ENCODE results near the gene PADI2. TPM values are rescaled to one million over a fixed set of nuclear protein-coding genes. Genes with fewer than 3 reads are reported as not detected.

PADI2 gene
- total RNA-seq, 2 experiments from 2014 or later, result 0.08 TPM; not detected in 1

DNA sequence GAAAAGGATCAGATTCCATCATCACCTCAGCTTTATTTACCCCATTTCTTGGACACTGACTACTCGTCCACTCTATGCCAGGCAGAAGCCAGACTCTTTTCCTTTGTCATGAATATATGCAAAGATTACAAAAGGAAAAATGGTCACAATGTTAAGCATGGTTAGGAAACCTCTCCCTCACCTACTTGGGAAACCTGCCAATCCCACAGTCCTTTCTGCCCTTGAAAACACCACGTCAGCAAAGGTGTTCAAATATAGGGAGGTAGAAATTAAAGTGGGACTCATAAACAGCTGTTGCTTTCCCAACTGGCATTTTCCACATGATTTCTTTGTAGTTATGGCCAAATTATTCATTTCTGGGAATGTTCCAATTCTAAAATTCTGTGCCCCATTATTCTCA lies 91.4 kb downstream of the PADI2 start:
- DNase-seq (ENCODE audit: low spot score), result no peak
- no peaks in the 10 kb centered on the region for H3K9me3 ChIP-seq (ENCODE audit: low read length)
- H3K79me2 ChIP-seq (ENCODE audit: insufficient read depth, low read depth, low read length), result no peaks in the 10 kb centered on the region
- H3K4me3 ChIP-seq (ENCODE audit: low read depth, low read length, poor library complexity, severe bottlenecking), result no peak overlapping the region
- H3K9me2 ChIP-seq (ENCODE audit: insufficient read depth, low read length), result no peaks in the 10 kb centered on the region
- no peak overlapping the region for H3K4me2 ChIP-seq (ENCODE audit: low read length)
- peaks cover 94% of the 10 kb centered on the region for H3K36me3 ChIP-seq (ENCODE audit: insufficient read depth, low read length)
- TF ChIP-seq CTCF (conservative IDR thresholded peaks at IDR 0.05; ENCODE audit: low read length), result no peak
- TF ChIP-seq EZH2phosphoT487 (IDR thresholded peaks at IDR 0.05; ENCODE audit: borderline replicate concordance, low read depth, low read length), result no peak
- H4K20me1 ChIP-seq (ENCODE audit: insufficient read depth, low read length), result no peaks in the 10 kb centered on the region
- no peak overlapping the region for H3K27ac ChIP-seq (ENCODE audit: low read depth, low read length, poor library complexity, severe bottlenecking)
- ChIA-PET POLR2A (no interaction called here), CTCF (ENCODE audit: unreplicated experiment) (no interaction called here)
- BruUV-seq (replicated peaks), result no TSS peak
- no peaks in the 10 kb centered on the region for H3K4me1 ChIP-seq (ENCODE audit: insufficient read depth, low read length, poor library complexity, severe bottlenecking)
- intact Hi-C loops (cut with micrococcal nuclease; ENCODE audit: unreplicated experiment), result no loop called here
- no peak overlapping the region for H2AFZ ChIP-seq (ENCODE audit: low read length)

DNA sequence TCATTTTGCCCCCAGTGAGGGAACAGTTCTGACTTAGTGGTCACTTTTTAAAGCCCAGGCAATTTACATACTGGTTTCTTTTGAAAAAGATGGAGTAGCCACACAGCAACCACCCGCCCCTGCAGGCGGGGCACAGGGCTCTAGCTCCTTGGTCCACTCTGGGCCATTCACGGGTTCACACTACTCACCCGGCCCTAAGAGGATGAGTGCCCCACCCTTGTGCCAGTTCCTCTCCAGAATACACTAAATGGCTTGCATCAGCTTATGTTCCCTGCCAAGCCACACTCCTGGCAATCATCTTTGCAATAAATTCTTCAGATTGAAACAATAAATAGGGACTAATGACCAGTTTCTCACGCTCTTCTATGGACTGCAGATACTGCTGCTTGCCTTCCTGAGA lies 91.8 kb downstream of the PADI2 start:
- Histone ChIP-seq H3K36me3 (ENCODE audit: insufficient read depth, low read length) (peaks cover 94% of the 10 kb centered on the region), H4K20me1 (ENCODE audit: insufficient read depth, low read length) (no peaks in the 10 kb centered on the region)

DNA sequence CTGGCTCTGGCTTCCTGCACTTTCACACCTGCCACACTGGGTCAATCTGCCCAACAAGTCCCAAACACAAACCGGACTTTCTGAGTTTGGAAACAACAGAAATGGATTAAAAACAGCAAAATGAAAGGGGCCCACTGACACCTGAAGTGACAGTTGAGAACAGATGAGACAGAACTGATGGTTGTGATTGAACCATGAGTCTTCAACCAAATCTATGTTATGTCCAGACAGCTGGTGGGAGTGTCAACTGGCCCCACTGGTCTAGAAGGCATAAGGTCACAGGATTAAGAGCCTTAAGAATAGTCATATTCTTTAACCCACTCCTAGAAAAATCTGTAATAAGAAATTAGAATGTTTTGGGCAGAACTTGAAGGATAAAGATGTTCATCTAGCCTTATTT lies 94.5 kb downstream of the PADI2 start:
- CTCF ChIA-PET (ENCODE audit: unreplicated experiment), result no interaction called here
- no peaks in the 10 kb centered on the region for H3K9me3 ChIP-seq (ENCODE audit: low read length)
- H2AFZ ChIP-seq (ENCODE audit: low read length), result no peak overlapping the region
- BruUV-seq (replicated peaks), result no TSS peak
- H3K4me3 ChIP-seq (ENCODE audit: low read depth, low read length, poor library complexity, severe bottlenecking), result no peak overlapping the region
- DNase-seq (ENCODE audit: low spot score), result no peak
- TF ChIP-seq CTCF (conservative IDR thresholded peaks at IDR 0.05; ENCODE audit: low read length), result no peak
- no peak for TF ChIP-seq EZH2phosphoT487 (IDR thresholded peaks at IDR 0.05; ENCODE audit: borderline replicate concordance, low read depth, low read length)
- POLR2A ChIA-PET, result interaction anchor here (0.6 kb wide), 1 partner anchor 333 kb away, joined by 3 read pairs; no protein-coding TSS in a partner anchor
- intact Hi-C loops (cut with micrococcal nuclease; ENCODE audit: unreplicated experiment), result no loop called here
- no peaks in the 10 kb centered on the region for H3K4me1 ChIP-seq (ENCODE audit: insufficient read depth, low read length, poor library complexity, severe bottlenecking)
- no peak overlapping the region for H3K4me2 ChIP-seq (ENCODE audit: low read length)
- H3K36me3 ChIP-seq (ENCODE audit: insufficient read depth, low read length), result peaks cover 97% of the 10 kb centered on the region
- H3K9me2 ChIP-seq (ENCODE audit: insufficient read depth, low read length), result no peaks in the 10 kb centered on the region
- no peak overlapping the region for H3K27ac ChIP-seq (ENCODE audit: low read depth, low read length, poor library complexity, severe bottlenecking)
- no peaks in the 10 kb centered on the region for H3K79me2 ChIP-seq (ENCODE audit: insufficient read depth, low read depth, low read length)
- H4K20me1 ChIP-seq (ENCODE audit: insufficient read depth, low read length), result no peaks in the 10 kb centered on the region

More for the DNA sequence above, 91.8 kb downstream of the PADI2 start:
- no TSS peak for BruUV-seq (replicated peaks)
- Histone ChIP-seq H3K27ac (ENCODE audit: low read depth, low read length, poor library complexity, severe bottlenecking) (no peak overlapping the region), H3K4me1 (ENCODE audit: insufficient read depth, low read length, poor library complexity, severe bottlenecking) (no peaks in the 10 kb centered on the region), H3K9me3 (ENCODE audit: low read length) (no peaks in the 10 kb centered on the region), H3K4me3 (ENCODE audit: low read depth, low read length, poor library complexity, severe bottlenecking) (no peak overlapping the region), H3K4me2 (ENCODE audit: low read length) (no peak overlapping the region), H2AFZ (ENCODE audit: low read length) (no peak overlapping the region), H3K9me2 (ENCODE audit: insufficient read depth, low read length) (no peaks in the 10 kb centered on the region), H3K79me2 (ENCODE audit: insufficient read depth, low read depth, low read length) (no peaks in the 10 kb centered on the region)
- ChIA-PET CTCF (ENCODE audit: unreplicated experiment) (no interaction called here), POLR2A (no interaction called here)
- TF ChIP-seq EZH2phosphoT487 (IDR thresholded peaks at IDR 0.05; ENCODE audit: borderline replicate concordance, low read depth, low read length), result no peak
- DNase-seq (ENCODE audit: low spot score), result no peak
- intact Hi-C loops (cut with micrococcal nuclease; ENCODE audit: unreplicated experiment), result no loop called here

All from OCI-LY7 (cell line).